ENCODE measurements around the gene IDH3B.
"Not testable (repeated sequence)": the region's sequence is repeated elsewhere in the genome, so short reads cannot be mapped to it uniquely, and the experiment has no call there.

The IDH3B gene

DNA sequence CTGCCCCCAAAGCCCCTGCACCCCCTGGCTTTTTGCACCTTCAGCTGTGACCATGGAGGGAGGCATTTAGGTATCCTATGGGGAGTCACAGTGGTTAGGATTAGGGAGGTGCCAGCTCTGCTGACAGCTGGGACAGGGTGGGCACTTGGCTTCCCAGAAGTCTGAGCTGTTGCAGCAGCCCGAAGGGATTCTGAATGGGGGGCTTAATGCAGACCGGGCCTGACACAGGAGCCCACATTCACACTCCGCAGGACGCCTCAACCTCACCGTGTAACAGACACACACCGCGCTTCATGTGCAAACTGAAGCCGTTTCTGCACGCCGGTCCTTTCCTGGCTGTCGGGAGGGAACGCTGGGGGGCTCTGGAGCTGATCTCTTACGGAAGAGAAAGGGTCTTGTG, 30.5 kb upstream of the IDH3B start:
- no peak for DNase-seq (ENCODE audit: low read depth)

- DNase-seq (ENCODE audit: low read depth): no peak
Observed at GRCh38 chr20:2694008-2694471, 30.0 kb upstream of the IDH3B start.

- DNase-seq (ENCODE audit: low read depth): peak; percentile 52
Observed at GRCh38 chr20:2693286-2694007, 29.4 kb upstream of the IDH3B start.

DNA sequence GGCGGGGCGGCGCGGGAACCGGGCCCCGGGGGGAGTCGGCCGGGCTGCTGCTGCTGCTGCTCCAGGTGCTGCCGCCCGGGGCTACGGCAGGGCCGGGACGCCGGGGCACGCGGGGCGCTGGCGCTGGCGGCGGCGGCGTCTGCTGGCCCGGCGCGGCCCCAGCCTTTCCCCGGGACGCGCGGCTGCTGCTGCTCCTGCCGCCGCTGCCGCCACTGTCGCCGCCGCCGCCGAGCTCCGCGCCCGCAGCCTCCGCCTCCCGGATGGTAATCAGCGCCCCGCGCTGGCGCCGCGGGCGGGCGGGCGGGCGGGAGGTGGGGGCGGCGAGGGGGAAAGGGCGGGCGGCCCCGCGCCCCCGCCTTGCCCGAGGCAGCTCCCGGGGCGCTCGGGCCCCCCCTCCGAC, 28.9 kb upstream of the IDH3B start:
- DNase-seq (ENCODE audit: low read depth): no peak

- DNase-seq (ENCODE audit: low read depth): peak; percentile 7
Observed at GRCh38 chr20:2692036-2692885, 28.2 kb upstream of the IDH3B start, which contains the start of gene EBF4. Gene EBF4 (plus strand): TSS chr20:2692780. CDS start chr20:2693646, 866 bp downstream.

GRCh38 chr20:2691663-2692035, 27.6 kb upstream of the IDH3B start:
- DNase-seq (ENCODE audit: low read depth): no peak

DNA sequence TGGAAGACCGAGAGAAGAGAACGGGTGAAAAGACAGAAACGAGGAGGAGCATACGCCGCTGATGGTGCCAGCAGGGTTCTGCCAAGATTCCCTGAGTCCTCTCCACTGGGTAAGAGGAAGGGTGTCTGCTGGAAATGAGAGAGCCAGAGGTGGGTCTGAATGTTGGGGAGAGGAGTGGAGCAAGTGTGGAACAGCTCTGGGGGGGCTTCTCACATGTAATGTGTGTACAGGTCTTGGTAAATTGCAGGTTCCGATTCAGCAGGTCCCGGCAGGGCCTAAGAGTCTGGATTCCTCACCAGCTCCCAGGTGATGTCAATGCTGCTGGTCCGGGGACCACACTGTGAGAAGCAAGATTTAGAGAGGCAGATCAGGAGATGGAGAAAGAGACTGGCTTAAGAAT, 27.1 kb upstream of the IDH3B start:
- DNase-seq (ENCODE audit: low read depth): no peak

DNA sequence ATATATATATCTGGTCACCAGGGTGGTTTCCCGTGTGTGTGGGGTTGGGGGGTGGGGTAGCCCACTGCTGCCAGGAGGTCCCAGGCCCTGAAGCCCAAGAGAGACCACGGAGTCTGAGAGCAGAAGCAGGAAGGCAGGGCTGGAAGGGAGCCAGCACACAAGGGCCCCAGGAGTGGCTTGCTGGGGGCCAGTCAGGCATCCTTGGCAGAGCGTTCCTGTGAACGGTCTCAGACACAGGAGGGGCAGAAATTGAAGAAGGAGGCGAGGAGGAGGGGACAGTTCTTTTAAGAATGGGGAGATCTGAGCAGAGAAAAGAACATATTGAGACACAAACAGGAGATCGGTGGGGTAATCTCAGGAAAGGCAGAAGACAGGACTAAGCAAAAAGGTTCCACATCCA, 26.7 kb upstream of the IDH3B start:
- DNase-seq (ENCODE audit: low read depth): no peak

DNA sequence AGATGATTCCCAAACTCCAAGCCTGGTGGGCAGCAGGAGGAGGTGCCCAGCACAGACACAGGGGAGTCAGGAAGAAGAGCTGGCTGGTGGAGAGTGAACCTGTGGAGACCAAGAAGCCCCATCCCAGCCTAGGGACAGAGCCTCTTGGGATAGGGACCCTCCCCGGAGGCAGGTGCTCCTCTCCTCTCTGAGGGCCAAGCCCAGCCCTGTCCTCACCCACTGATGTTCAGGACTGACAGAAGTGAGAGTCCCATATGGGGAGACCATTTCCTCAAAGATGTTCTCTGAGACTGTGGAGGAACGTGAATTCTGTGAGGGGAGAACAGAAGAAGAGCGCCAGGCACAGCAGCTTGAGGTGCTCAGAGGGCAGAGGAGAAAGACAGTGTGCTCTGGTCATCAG, 26.2 kb upstream of the IDH3B start:
- no peak for DNase-seq (ENCODE audit: low read depth)

- DNase-seq (ENCODE audit: low read depth): peak; percentile 66
Observed at GRCh38 chr20:2688041-2688591, 24.1 kb upstream of the IDH3B start.

DNA sequence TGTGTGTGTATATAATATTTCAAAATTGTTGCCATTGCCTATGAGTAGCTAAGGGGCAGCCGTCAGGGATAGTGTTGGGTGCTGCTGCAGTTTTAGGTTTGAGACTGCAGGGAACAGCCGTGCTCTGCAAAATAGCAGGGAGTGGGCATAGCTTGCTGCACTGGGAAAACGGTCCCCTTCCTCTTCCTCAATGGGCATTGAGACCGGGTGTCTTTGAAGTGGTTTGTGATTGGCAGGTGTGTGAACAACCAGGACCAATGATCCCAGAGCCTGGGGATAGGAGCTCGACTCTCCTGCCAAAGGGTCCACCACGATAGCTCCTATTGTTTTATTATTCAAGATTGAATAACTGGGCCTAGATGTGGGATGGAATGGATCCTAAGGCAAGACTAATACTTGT, 23.5 kb upstream of the IDH3B start:
- no peak for DNase-seq (ENCODE audit: low read depth)

DNA sequence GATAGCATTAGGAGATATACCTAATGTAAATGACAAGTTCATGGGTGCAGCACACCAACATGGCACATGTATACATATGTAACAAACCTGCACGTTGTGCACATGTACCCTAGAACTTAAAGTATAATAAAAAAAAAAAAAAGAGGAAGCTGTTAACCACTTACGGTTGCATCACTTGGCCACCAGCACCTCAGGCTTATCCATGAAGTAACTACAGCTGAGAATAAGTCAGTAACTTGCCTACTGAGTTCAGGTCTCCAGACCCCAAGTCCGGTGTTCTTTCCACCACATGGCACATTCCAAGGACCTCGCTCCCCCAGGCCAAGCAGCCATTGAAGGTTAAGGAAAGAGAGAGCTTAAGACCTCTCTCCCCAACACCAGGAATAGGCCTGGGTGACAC, 20.8 kb upstream of the IDH3B start:
- DNase-seq (ENCODE audit: low read depth): not testable (repeated sequence)

- DNase-seq (ENCODE audit: low read depth): not testable (repeated sequence)
Observed at GRCh38 chr20:2682040-2682439, 18.0 kb upstream of the IDH3B start.

- DNase-seq (ENCODE audit: low read depth): no peak
Observed at GRCh38 chr20:2680046-2680445, 16.0 kb upstream of the IDH3B start.

DNA sequence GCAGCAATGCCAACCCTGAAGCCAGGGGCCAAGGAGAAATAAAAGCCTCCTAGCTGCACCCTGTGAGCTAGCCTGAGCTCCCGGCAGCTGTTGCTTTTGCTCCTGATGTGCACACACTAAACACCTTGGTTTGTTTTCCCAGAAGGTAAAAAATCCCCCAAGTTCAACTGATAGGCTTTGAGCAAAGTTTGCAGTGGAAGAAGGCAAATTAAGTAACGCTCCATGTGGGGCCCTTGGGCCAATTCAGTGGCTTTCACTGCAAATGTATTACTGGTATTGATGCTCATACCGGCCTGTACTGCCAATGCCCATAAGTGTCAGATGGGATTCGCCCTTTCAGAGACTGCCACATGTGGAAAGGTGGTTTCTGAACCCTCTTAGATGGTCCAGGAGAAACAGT, 9.4 kb upstream of the IDH3B start:
- no peak for DNase-seq (ENCODE audit: low read depth)

GRCh38 chr20:2672446-2672845, 8.4 kb upstream of the IDH3B start:
- no peak for DNase-seq (ENCODE audit: low read depth)

DNA sequence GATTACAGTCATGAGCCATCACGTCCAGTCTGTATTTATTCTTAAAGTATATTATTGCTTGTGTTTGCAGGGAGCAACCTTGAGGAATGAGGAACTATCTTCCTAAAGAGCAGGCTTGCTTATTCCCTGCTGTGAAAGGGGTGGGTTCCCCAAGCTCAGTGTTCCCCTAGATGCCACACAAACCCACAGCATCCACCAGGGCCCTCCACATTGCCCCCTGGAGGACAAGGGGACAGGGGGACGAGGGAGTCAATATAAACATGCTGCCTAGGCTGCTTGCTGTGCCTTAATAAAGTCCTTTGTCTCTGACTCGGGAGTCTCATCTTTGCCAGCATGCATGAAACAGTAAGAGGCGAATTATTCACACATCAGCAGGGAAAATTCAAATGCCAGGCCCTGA, 8.0 kb upstream of the IDH3B start:
- no peak for DNase-seq (ENCODE audit: low read depth)

GRCh38 chr20:2663364-2663886, 591 bp downstream of the IDH3B start:
- no peak for DNase-seq (ENCODE audit: low read depth)

DNA sequence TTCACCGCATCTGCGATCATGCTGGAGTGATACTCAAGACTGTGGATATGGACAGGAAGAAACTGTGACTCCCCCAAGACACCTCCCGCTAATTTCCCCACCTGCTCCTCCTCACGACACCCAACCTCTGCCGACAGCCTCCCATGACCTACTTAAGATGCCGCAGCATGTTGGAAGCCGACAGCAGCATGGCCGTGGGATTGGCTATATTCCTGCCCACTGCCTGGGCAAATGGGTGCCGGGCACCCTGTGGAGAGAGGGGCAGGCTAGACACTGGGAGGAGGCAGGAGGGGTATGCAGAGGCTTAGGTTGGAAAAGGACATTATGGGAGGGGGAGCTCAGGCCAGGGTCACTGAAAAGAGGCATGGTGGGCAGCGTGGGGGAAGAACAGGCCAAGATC, 4.5 kb downstream of the IDH3B start:
- no peak for DNase-seq (ENCODE audit: low read depth)

DNA sequence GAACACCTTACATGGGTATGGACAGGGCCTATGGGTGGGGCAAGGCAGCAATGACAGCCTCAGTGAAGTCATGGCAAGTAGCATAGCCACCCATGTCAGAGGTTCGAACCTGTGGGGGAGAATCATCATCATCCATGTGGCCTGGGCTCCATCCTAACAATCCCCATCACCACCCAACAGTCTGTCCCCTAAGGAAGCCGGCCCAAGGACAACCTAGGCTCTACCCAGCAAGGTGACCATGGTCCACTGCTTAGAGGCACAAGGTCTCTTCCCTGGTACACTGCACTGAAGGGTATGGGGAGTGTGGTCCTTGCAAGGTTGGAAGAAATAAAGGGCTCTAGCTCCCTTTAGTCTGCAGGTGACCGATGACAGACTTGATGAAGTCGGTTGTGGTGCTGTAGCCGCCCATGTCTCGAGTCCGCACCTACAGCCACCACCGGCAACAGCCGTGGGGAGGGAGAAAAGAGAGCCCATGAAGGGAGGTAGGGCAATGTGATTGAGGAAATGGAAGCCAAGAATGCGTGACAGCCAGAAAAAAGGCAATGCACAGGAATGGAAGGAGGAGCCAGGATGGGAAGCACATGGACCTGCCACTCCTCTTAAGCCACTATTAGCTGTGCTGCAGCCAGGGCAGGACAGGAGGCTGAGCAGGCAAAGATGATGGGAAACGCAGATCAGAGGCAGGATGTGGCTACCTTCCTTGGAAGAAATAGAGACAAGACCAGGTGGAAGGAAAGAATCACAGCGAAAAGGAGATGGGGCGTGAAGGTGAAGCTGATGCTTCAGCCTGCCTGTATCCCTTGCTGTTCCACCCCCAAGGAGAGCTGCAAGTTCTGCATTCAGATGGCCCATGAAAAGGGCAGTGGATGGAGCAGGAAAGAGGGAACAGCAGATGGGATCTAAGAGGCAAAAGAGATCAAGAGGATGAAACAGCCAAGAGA, 5.3 kb downstream of the IDH3B start:
- DNase-seq (ENCODE audit: low read depth): no peak

- no peak for DNase-seq (ENCODE audit: low read depth)
Observed at GRCh38 chr20:2657674-2658073, 6.3 kb downstream of the IDH3B start.

- DNase-seq (ENCODE audit: low read depth): no peak
Observed at GRCh38 chr20:2657241-2657640, 6.8 kb downstream of the IDH3B start.
